ENCODE data around the gene NIPSNAP2.
"Not testable (repeated sequence)": the region's sequence is repeated elsewhere in the genome, so short reads cannot be mapped to it uniquely, and the experiment has no call there.

GRCh38 chr7:56032578-56032977 lies 68.2 kb downstream of the NIPSNAP2 start:
- TF ChIP-seq EZH2phosphoT487 (IDR thresholded peaks at IDR 0.05; ENCODE audit: borderline replicate concordance, low read length); CTCF (IDR thresholded peaks at IDR 0.05; ENCODE audit: low read depth, low read length, poor library complexity, severe bottlenecking): not testable (repeated sequence)

Data from DOHH2 (cell line).